ENCODE results near the gene NRG4. TPM values are rescaled to one million over a fixed set of nuclear protein-coding genes. Genes with fewer than 3 reads are reported as not detected.

NRG4 gene
- total RNA-seq, 1 experiment from 2014 or later, result 0.95 TPM

DNA sequence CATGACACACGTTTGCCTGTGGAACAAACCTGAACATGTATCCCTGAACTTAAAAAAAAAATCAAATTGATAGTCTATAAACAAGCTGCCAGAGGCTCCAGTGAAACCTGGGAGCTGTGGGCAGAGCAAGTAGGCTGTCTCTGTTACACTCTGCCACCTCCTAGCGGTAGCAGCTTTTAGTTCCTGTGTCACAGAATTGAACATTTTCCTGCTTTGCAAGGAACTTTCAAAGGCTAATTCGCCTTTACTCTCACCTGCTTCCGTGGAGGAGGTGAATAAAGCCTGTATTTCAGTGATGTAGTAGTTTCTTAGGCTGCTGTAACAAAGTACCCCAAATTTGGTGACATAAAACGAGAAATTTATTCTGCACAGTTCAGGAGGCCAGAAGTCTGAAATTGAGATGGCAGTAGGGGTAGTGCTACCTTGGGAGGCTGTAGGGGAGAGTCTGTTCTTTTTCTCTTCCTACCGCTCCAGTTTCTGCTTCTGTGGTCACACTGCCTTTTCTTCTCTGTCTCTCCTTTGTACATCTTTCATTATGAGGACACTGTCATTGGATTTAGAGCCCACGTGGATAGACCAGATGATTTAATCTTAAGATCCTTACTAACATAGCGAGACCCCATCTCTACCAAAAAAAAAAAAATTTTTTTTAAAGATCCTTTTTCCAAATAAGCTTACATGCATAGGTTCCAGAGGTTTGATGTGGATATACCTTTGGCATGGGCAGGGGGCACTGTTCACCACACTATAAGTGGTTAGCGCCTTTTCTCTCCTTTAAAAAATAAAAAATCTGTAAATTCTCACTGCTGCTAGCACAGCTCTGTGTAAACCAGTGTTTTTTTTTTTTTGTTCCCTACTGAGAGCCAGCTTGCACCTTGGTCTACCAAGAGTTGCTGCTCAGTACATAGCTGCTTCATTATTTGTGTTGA lies 83.3 kb downstream of the NRG4 start:
- Histone ChIP-seq H3K36me3 (ENCODE audit: control insufficient read depth, insufficient read depth, low read length) (no peaks in the 10 kb centered on the region; the same call in 1 of the 2 replicates), H3K4me1 (peaks cover 14% of the 10 kb centered on the region; the same call in 1 of the 2 replicates), H3K4me3 (ENCODE audit: low read depth, low read length) (no peak overlapping the region), H3K9me3 (no peaks in the 10 kb centered on the region), H3K27me3 (replicated peaks; ENCODE audit: control insufficient read depth, insufficient read depth, low read length) (no peaks in the 10 kb centered on the region)
- ChIA-PET POLR2A (interaction anchor here (0.5 kb wide), 1 partner anchor 906 kb away, joined by 3 read pairs; no protein-coding TSS in a partner anchor), CTCF (interaction anchor here (0.6 to 2.2 kb wide), 13 partner anchors 12 to 436 kb away, joined by 3 to 30 read pairs (median 4); partner anchors contain the start of gene UBE2Q2)
- Mint-ChIP-seq H3K4me1 (ENCODE audit: low read depth, unreplicated experiment) (peaks cover 18% of the 10 kb centered on the region), H3K9me3 (ENCODE audit: unreplicated experiment) (no peaks in the 10 kb centered on the region), H3K27me3 (ENCODE audit: insufficient read depth, unreplicated experiment) (no peaks in the 10 kb centered on the region), H3K27ac (ENCODE audit: unreplicated experiment) (no peak overlapping the region), H3K4me3 (ENCODE audit: unreplicated experiment) (no peak overlapping the region), H3K36me3 (ENCODE audit: insufficient read depth, unreplicated experiment) (peaks cover 24% of the 10 kb centered on the region)
- BruUV-seq (replicated peaks), result no TSS peak
- intact Hi-C loops (cut with micrococcal nuclease; ENCODE audit: unreplicated experiment), result loop anchor here (1.0 to 10.0 kb wide), 4 partner anchors 118 to 210 kb away; partner anchors contain the start of gene TMEM266
- peak in 1 of 2 experiments; percentile 42 for DNase-seq
- TF ChIP-seq, protein P1, sequence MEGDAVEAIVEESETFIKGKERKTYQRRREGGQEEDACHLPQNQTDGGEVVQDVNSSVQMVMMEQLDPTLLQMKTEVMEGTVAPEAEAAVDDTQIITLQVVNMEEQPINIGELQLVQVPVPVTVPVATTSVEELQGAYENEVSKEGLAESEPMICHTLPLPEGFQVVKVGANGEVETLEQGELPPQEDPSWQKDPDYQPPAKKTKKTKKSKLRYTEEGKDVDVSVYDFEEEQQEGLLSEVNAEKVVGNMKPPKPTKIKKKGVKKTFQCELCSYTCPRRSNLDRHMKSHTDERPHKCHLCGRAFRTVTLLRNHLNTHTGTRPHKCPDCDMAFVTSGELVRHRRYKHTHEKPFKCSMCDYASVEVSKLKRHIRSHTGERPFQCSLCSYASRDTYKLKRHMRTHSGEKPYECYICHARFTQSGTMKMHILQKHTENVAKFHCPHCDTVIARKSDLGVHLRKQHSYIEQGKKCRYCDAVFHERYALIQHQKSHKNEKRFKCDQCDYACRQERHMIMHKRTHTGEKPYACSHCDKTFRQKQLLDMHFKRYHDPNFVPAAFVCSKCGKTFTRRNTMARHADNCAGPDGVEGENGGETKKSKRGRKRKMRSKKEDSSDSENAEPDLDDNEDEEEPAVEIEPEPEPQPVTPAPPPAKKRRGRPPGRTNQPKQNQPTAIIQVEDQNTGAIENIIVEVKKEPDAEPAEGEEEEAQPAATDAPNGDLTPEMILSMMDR (IDR thresholded peaks at IDR 0.05; ENCODE audit: insufficient read depth in 1 of 2, low read depth in 1 of 2, low read length in 1 of 2, severe bottlenecking in 1 of 2, unreplicated experiment in 1 of 2), result peak; percentile 44 to 64

DNA sequence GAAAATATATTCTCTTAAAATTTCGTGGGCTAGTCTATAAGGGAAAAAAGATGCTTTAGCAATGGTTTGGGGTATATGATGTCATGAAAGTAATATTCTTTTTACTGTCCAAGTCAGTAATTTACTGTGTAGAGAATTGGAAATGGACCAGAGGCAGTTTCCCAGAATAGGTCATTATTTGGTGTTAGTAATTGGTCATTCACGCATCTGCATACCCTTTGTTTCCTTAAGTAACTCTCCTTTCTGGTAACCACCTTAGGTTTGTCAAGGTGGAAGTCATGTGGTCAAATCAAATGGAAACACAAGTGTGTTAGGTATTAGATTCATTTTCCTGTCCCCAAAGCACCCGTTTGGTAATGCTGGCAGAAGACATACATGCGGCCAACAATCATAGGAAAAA lies 84.6 kb downstream of the NRG4 start:
- Mint-ChIP-seq H3K4me3 (ENCODE audit: unreplicated experiment) (no peak overlapping the region), H3K9me3 (ENCODE audit: unreplicated experiment) (no peaks in the 10 kb centered on the region), H3K36me3 (ENCODE audit: insufficient read depth, unreplicated experiment) (peaks cover 27% of the 10 kb centered on the region), H3K4me1 (ENCODE audit: low read depth, unreplicated experiment) (peaks cover 18% of the 10 kb centered on the region), H3K27ac (ENCODE audit: unreplicated experiment) (no peak overlapping the region), H3K27me3 (ENCODE audit: insufficient read depth, unreplicated experiment) (no peaks in the 10 kb centered on the region)
- H3K36me3 ChIP-seq (ENCODE audit: control insufficient read depth, insufficient read depth, low read length), result no peaks in the 10 kb centered on the region; the same call in 1 of the 2 replicates
- H3K9me3 ChIP-seq, result no peaks in the 10 kb centered on the region
- BruUV-seq (replicated peaks), result no TSS peak
- CTCF ChIA-PET, result no interaction called here
- intact Hi-C loops (cut with micrococcal nuclease; ENCODE audit: unreplicated experiment), result loop anchor here (10.0 kb wide), 2 partner anchors 127 to 203 kb away; partner anchors contain the start of gene TMEM266
- no peak overlapping the region for H3K4me3 ChIP-seq (ENCODE audit: low read depth, low read length)
- H3K4me1 ChIP-seq, result peaks cover 14% of the 10 kb centered on the region; the same call in 1 of the 2 replicates
- POLR2A ChIA-PET, result no interaction called here
- no peak for DNase-seq
- no peaks in the 10 kb centered on the region for H3K27me3 ChIP-seq (replicated peaks; ENCODE audit: control insufficient read depth, insufficient read depth, low read length)
- TF ChIP-seq, protein P1 (IDR thresholded peaks at IDR 0.05; ENCODE audit: insufficient read depth in 1 of 2, low read depth in 1 of 2, low read length in 1 of 2, severe bottlenecking in 1 of 2, unreplicated experiment in 1 of 2), result no peak

DNA sequence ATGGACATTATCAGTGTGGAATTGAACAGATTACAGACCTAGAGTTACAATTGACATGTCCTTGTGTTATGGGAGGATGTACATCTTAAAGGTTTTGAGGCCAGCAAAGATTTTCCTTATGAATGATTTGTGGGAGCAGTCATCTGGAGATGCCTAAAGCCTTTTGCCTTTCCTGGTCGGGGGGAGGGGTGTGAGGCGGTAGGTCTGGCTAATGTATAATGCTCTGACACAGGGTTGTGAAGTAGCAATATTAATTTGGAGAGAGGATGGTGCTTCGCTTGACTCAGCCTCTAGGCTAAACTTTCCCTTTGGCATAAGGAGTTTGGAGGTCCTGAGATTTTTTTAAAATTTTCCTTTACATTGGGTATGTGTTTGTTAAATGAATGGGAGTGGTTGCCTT lies 85.3 kb downstream of the NRG4 start:
- Mint-ChIP-seq H3K27me3 (ENCODE audit: insufficient read depth, unreplicated experiment) (no peaks in the 10 kb centered on the region), H3K4me1 (ENCODE audit: low read depth, unreplicated experiment) (peaks cover 18% of the 10 kb centered on the region), H3K9me3 (ENCODE audit: unreplicated experiment) (no peaks in the 10 kb centered on the region), H3K36me3 (ENCODE audit: insufficient read depth, unreplicated experiment) (peaks cover 33% of the 10 kb centered on the region), H3K4me3 (ENCODE audit: unreplicated experiment) (no peak overlapping the region), H3K27ac (ENCODE audit: unreplicated experiment) (peak overlapping the region; percentile 13)
- BruUV-seq (replicated peaks), result no TSS peak
- Histone ChIP-seq H3K9me3 (no peaks in the 10 kb centered on the region), H3K4me1 (peaks cover 14% of the 10 kb centered on the region; the same call in 1 of the 2 replicates), H3K4me3 (ENCODE audit: low read depth, low read length) (no peak overlapping the region), H3K36me3 (ENCODE audit: control insufficient read depth, insufficient read depth, low read length) (no peaks in the 10 kb centered on the region; the same call in 1 of the 2 replicates), H3K27me3 (replicated peaks; ENCODE audit: control insufficient read depth, insufficient read depth, low read length) (no peaks in the 10 kb centered on the region)
- intact Hi-C loops (cut with micrococcal nuclease; ENCODE audit: unreplicated experiment), result loop anchor here (10.0 kb wide), 2 partner anchors 128 to 202 kb away; partner anchors contain the start of gene TMEM266
- TF ChIP-seq, protein P1 (IDR thresholded peaks at IDR 0.05; ENCODE audit: insufficient read depth in 1 of 2, low read depth in 1 of 2, low read length in 1 of 2, severe bottlenecking in 1 of 2, unreplicated experiment in 1 of 2), result no peak
- ChIA-PET POLR2A (no interaction called here), CTCF (no interaction called here)
- no peak for DNase-seq
